NCI-H82 treated with DMSO at 0.1 percent for 48 hours (cell line): ENCODE data around the gene TM4SF1.

Experiments
- DNase-seq: peaks from one replicate; lab custom pipeline; 2025; ENCODE audit not compliant: unreplicated experiment; lab: John Stamatoyannopoulos, UW

TM4SF1 gene

GRCh38 chr3:149375501-149376196, 1.8 kb downstream of the TM4SF1 start:
- no peak for DNase-seq

GRCh38 chr3:149374793-149375500, 2.5 kb downstream of the TM4SF1 start:
- no peak for DNase-seq

DNA sequence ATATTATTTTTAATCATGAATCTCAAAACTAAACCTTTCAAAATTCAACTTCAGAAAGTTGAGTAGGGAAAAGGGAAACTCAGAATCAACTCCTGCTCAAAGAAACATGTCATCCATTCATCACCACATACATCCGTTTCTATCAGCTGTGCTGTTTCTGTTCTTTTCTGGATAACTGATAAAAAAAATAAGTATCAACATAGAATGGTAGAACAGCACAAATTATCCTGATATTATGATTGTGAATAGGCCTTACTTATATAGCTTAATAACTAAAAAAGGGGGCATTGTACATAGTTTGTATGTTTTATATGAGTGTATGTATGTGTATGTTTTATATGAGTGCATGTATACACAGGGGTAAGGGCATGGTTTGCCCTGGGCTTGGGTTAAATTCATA, 3.1 kb downstream of the TM4SF1 start:
- DNase-seq, result no peak

GRCh38 chr3:149373235-149374125, 4.0 kb downstream of the TM4SF1 start:
- no peak for DNase-seq

DNA sequence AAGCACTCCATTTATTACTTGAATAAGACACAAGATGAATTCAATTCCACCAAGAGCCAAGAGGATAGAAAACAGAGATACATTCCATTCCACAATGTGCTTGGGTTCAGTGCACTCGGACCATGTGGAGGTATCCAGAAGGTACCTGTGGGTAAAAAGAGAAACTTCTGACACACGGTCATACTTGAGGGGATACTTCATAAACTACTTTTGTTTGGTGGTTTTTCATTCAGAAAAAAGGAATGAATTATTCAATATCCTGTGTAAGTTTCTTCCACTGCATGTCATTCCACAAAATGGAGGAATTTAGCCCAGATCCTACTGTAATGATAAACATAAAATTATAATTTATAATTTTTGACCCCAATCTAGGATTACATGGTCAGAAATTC, 5.7 kb downstream of the TM4SF1 start:
- DNase-seq, result no peak

- no peak for DNase-seq
Observed at GRCh38 chr3:149371001-149371722, 6.3 kb downstream of the TM4SF1 start.

DNA sequence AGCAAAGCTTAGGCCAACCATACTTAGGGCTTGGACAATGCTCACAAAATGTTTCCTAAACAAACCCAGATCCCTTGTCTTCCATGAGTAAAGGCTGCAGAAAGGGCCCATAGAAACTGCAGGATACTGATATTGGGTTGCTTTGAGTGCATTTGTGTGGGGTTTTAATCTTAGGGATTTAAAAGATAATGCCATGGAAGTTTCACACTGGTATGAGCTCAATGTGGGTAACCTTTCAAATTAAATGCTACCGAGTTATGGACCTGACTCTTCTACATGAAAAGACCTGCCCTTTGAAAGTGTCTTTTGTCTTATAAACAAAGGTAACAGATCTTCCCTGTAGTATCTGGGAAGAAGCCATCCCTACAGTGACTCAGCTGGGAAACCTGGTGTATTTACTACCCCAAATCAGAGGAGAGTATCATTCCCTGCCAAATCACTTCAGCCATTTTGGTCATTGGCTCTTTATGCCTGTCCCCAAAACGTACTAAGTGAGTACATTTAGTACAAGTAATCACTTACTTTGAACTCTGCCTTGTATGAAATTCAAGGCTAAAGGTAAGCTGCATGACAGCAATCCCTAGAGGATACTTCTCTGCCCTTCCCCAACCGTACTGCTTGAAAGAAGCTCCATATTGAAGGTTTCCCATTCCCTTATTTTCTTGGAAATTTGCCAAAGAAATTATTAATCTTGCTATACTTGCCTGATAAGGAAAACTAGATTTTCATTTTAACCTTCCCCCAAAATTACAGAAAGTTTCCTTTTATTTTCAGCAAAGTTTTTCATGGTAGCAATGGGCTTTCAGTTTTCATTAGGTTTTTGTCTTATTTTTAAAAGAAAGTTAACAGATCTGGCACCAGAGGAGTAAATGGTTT, 7.2 kb downstream of the TM4SF1 start:
- no peak for DNase-seq

DNA sequence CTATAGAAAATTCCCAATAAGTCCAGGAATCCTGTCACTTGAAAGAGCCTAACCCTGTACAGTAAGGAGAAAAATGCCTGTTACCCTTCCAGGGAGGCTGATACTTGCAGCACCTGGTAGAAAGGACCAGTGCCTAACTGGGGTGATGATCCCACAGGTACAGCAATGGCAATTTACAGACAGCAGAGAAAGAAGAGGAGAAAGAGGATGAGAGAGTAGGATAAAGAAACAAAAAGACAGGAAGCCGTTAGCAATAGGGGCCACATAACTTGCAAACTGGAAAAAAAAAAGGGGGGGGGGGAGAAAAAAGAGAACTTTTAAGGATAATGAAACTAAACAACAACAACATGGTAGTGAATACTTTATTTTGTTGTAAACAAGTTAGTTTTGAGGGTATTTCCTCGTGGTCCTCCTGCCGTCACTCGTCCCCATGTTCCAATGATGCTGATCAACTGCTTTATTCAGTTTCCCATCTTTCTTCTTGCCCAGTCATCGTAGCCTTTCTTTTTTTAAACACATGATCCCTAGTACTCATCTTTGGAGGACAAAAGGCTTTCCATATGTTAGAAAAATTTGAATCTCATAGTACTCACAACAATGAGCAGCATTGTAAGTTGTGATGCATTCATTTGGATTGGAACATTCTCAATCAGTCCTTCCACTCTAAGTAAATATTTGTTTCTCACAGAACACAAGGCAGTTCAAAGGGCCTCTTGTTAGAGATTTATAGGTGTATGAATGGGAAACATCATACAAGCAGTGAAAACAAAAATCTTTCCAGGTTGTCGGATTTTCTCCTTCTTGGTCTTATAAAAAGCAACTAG, 8.6 kb downstream of the TM4SF1 start:
- no peak for DNase-seq

- no peak for DNase-seq
Observed at GRCh38 chr3:149368201-149368673, 9.2 kb downstream of the TM4SF1 start.

GRCh38 chr3:149366941-149367840, 10.3 kb downstream of the TM4SF1 start:
- DNase-seq, result no peak

GRCh38 chr3:149366031-149366430, 11.4 kb downstream of the TM4SF1 start:
- DNase-seq, result no peak

DNA sequence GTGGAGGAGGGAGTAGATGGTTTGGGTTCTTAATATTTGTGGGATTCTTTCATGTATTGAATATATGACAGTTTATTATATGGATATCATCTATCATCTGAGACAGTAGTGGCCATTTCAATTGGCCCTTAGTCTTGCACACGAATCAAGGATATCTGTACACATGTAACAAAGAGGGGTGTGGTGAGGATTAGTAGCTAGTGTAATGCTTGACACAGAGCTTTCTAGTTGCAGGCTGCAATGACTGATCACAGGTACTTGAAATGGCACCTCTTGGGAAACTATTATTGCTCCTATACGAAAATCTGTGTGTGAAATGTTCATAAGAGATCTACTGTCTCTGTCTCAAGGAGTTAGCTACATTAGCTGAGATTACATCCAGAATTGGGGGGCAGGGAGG, 12.8 kb downstream of the TM4SF1 start:
- DNase-seq, result no peak

GRCh38 chr3:149363053-149363452, 14.4 kb downstream of the TM4SF1 start:
- no peak for DNase-seq

GRCh38 chr3:149362366-149362765, 15.1 kb downstream of the TM4SF1 start:
- DNase-seq, result no peak

GRCh38 chr3:149356630-149357029, 20.8 kb downstream of the TM4SF1 start:
- no peak for DNase-seq

- DNase-seq, result no peak
Observed at GRCh38 chr3:149356044-149356592, 21.3 kb downstream of the TM4SF1 start.

- DNase-seq, result no peak
Observed at GRCh38 chr3:149353581-149354184, 23.8 kb downstream of the TM4SF1 start.
